B cell (primary cell): ENCODE results near the gene MAGI2. TPM values are rescaled to one million over a fixed set of nuclear protein-coding genes. Genes with fewer than 3 reads are reported as not detected.

Experiments used
- ATAC-seq: fragments of 200-7000 bp; cut with Tn5 transposase; one replicate; pipeline ENCODE4 v1.10.0; 2021; ENCODE audit warnings: low read depth, mild to moderate bottlenecking, moderate number of reproducible peaks, moderate library complexity
- CTCF ChIA-PET: fragments of 350-600 bp; sonication (Branson Sonifier 250); formaldehyde crosslinking; loops from one replicate; lab custom pipeline; 2021; ENCODE audit warnings: antibody characterized with exemption, inconsistent platforms; lab: Charles Lee
- POLR2A ChIA-PET: fragments of 350-600 bp; sonication (Branson Sonifier 250); formaldehyde crosslinking; loops from one replicate; lab custom pipeline; 2021; ENCODE audit warnings: antibody characterized with exemption; lab: Charles Lee
- DNase-seq: peaks from one replicate; pipeline ENCODE4 v3.0.0; 2013
- H2AFZ ChIP-seq: 2 replicates; pipeline ENCODE4 v1.6.1; 2012; ENCODE audit warnings: mild to moderate bottlenecking, low read depth, low read length; ENCODE audit not compliant: insufficient read depth, poor library complexity, severe bottlenecking
- H3K27ac ChIP-seq, 2 donors: 1 replicate in 1 of 2; 2 replicates in 1 of 2; pipeline ENCODE4 v1.5.1; 2012 to 2013; ENCODE audit warnings: low read length in 2 of 2, mild to moderate bottlenecking in 2 of 2, moderate library complexity in 1 of 2
- H3K27me3 ChIP-seq, 4 experiments: fragments of 200-600 bp in 1 of 4; sonication (generic) in 1 of 4; replicated peaks in 1 of 4; 1 replicate in 2 of 4; 2 replicates in 2 of 4; pipeline versions ENCODE4 v1.6.1 to v1.7.0; 2013 to 2016; ENCODE audit warnings: low read length in 3 of 4, mild to moderate bottlenecking in 2 of 4, mixed read lengths in 1 of 4, moderate library complexity in 1 of 4; ENCODE audit not compliant: insufficient read depth in 4 of 4, control insufficient read depth in 3 of 4; ENCODE audit errors: control extremely low read depth in 1 of 4
- H3K36me3 ChIP-seq, 2 experiments: replicated peaks in 1 of 2; 1 replicate in 1 of 2; 2 replicates in 1 of 2; pipeline versions ENCODE4 v1.6.1 to v1.7.1; 2013; ENCODE audit warnings: low read length in 1 of 2; ENCODE audit not compliant: insufficient read depth in 2 of 2, control insufficient read depth in 1 of 2; ENCODE audit errors: control extremely low read depth in 1 of 2, extremely low read depth in 1 of 2
- H3K4me1 ChIP-seq, 2 donors: fragments of 200-600 bp in 1 of 2; sonication (generic) in 1 of 2; 1 replicate in 1 of 2; 2 replicates in 1 of 2; pipeline versions ENCODE4 v1.5.1 to v1.6.1; 2013 to 2017; ENCODE audit warnings: low read length in 2 of 2; ENCODE audit not compliant: control insufficient read depth in 2 of 2, insufficient read depth in 2 of 2
- H3K4me2 ChIP-seq: replicated peaks from 2 replicates; pipeline ENCODE3; 2012; ENCODE audit warnings: mild to moderate bottlenecking, low read depth, low read length; ENCODE audit not compliant: poor library complexity, severe bottlenecking
- H3K4me3 ChIP-seq, 5 experiments: fragments of 200-600 bp in 1 of 5; sonication (generic) in 1 of 5; 1 replicate in 3 of 5; 2 replicates in 2 of 5; pipeline versions ENCODE4 v1.5.1 to v1.7.0; 2011 to 2016; ENCODE audit warnings: low read length in 4 of 5, mild to moderate bottlenecking in 4 of 5, low read depth in 2 of 5, control low read depth in 1 of 5, moderate library complexity in 1 of 5; ENCODE audit not compliant: insufficient read depth in 1 of 5; ENCODE audit errors: control extremely low read depth in 1 of 5, extremely low read depth in 1 of 5
- H3K79me2 ChIP-seq: fragments of 200-600 bp; sonication (generic); one replicate; pipeline ENCODE4 v1.6.0; 2016; ENCODE audit warnings: low read length; ENCODE audit not compliant: control insufficient read depth, insufficient read depth
- H3K9ac ChIP-seq: fragments of 200-600 bp; sonication (generic); 2 replicates; pipeline ENCODE4 v1.6.1; 2017; ENCODE audit warnings: mild to moderate bottlenecking, low read length, moderate library complexity
- H3K9me3 ChIP-seq, 3 donors: one replicate each; pipeline versions ENCODE4 v1.6.1 to v1.7.1; 2013; ENCODE audit warnings: low read length in 2 of 3; ENCODE audit not compliant: control insufficient read depth in 2 of 3, insufficient read depth in 1 of 3; ENCODE audit errors: control extremely low read depth in 1 of 3
- H4K20me1 ChIP-seq: 2 replicates; pipeline ENCODE4 v1.6.0; 2012; ENCODE audit warnings: mild to moderate bottlenecking, low read length; ENCODE audit not compliant: insufficient read depth, control insufficient read depth, poor library complexity, severe bottlenecking
- H3K27ac Mint-ChIP-seq: one replicate; pipeline ENCODE4 v1.8.0; 2021; ENCODE audit warnings: mixed read lengths
- H3K27me3 Mint-ChIP-seq: one replicate; pipeline ENCODE4 v1.8.0; 2021; ENCODE audit warnings: mixed read lengths
- H3K4me1 Mint-ChIP-seq: one replicate; pipeline ENCODE4 v1.8.0; 2021; ENCODE audit warnings: mixed read lengths
- H3K4me3 Mint-ChIP-seq: one replicate; pipeline ENCODE4 v1.8.0; 2021; ENCODE audit warnings: mixed read lengths
- H3K9me3 Mint-ChIP-seq: one replicate; pipeline ENCODE4 v1.8.0; 2022; ENCODE audit warnings: mixed read lengths; ENCODE audit not compliant: insufficient read depth
- EZH2 ChIP-seq: IDR thresholded peaks from 2 replicates; pipeline ENCODE4 v1.6.1; 2012; ENCODE audit warnings: borderline replicate concordance, low read depth, mild to moderate bottlenecking, moderate library complexity, low read length; ENCODE audit not compliant: insufficient read depth, poor library complexity, severe bottlenecking
- WGBS: methylation state at CpG from one replicate; pipeline ENCODE4 v1.1.5; 2013; ENCODE audit warnings: missing lambda C conversion rate; ENCODE audit not compliant: insufficient coverage; 5-methylcytosine and 5-hydroxymethylcytosine counted together
- intact Hi-C: fragments of 100-400 bp; cut with micrococcal nuclease; formaldehyde crosslinking; loops from one replicate; pipeline ENCODE4 v1.10.0; 2022
- polyA plus RNA-seq: library from polyadenylated mRNA; depleted of rRNA; stranded (reverse); fragments of >200 nt; gene quantifications from 2 replicates; pipeline ENCODE4 v1.2.3, GENCODE V29; 2012
- total RNA-seq, 2 donors: library from RNA; stranded (reverse); fragments of 120-200 nt in 1 of 2; gene quantifications; 1 replicate in 1 of 2; 2 replicates in 1 of 2; pipeline versions ENCODE4 v1.2.3 to v1.2.4, GENCODE V29; 2013 to 2022
- TF ChIP-seq, protein P1 (sequence below): fragments of 200-600 bp; IDR thresholded peaks from one replicate; pipeline ENCODE4 v1.8.0; 2022; ENCODE audit warnings: antibody characterized with exemption, mild to moderate bottlenecking

The MAGI2 gene
- total and polyA plus RNA-seq, 2 donors (not counting 1 experiment from before 2014, with no cell fraction given): 0.16 to 0.64 TPM

DNA sequence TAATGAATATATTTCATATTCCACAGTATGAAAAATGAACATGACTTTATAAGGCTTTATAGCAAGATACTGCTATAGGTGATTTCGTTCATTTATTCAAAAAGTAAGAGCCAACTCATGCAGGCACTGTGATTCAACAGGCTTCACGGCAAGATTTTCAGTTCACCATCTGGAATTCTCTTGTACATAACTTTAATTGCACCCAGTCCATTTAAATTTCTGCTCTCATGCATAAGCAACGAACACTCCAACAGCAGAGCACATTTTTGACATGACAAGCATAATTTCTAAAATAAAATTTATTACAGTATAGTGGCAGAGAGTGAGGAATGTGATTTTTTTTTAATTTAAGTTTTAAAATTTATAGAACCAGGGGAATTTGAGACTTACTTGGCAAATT is 1218.8 kb downstream of the MAGI2 start:
- POLR2A ChIA-PET: no interaction called here
- H3K27ac ChIP-seq: no peak overlapping the region
- no peak overlapping the region for H3K27ac Mint-ChIP-seq
- H3K9me3 ChIP-seq: no peaks in the 10 kb centered on the region
- H3K9ac ChIP-seq: no peak overlapping the region
- H3K4me1 Mint-ChIP-seq: no peaks in the 10 kb centered on the region
- ATAC-seq (no peak), DNase-seq (no peak)
- H3K27me3 ChIP-seq: peaks cover 0 to 1% (median 0%) of the 10 kb centered on the region in 4 experiments
- no peak overlapping the region for H3K4me3 Mint-ChIP-seq
- no peaks in the 10 kb centered on the region for H4K20me1 ChIP-seq
- no peak overlapping the region for H3K4me2 ChIP-seq
- intact Hi-C loops: no loop called here
- H3K4me3 ChIP-seq: no peak overlapping the region
- peaks cover 2% of the 10 kb centered on the region for H3K9me3 Mint-ChIP-seq
- no peak for TF ChIP-seq EZH2
- TF ChIP-seq, protein P1, sequence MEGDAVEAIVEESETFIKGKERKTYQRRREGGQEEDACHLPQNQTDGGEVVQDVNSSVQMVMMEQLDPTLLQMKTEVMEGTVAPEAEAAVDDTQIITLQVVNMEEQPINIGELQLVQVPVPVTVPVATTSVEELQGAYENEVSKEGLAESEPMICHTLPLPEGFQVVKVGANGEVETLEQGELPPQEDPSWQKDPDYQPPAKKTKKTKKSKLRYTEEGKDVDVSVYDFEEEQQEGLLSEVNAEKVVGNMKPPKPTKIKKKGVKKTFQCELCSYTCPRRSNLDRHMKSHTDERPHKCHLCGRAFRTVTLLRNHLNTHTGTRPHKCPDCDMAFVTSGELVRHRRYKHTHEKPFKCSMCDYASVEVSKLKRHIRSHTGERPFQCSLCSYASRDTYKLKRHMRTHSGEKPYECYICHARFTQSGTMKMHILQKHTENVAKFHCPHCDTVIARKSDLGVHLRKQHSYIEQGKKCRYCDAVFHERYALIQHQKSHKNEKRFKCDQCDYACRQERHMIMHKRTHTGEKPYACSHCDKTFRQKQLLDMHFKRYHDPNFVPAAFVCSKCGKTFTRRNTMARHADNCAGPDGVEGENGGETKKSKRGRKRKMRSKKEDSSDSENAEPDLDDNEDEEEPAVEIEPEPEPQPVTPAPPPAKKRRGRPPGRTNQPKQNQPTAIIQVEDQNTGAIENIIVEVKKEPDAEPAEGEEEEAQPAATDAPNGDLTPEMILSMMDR: no peak
- H3K27me3 Mint-ChIP-seq: peaks cover 11% of the 10 kb centered on the region
- H3K36me3 ChIP-seq: no peaks in the 10 kb centered on the region
- no peaks in the 10 kb centered on the region for H3K79me2 ChIP-seq
- 77% methylated on average over 2 of the region's 3 CpGs for WGBS
- no peak overlapping the region for H2AFZ ChIP-seq
- CTCF ChIA-PET: no interaction called here
- H3K4me1 ChIP-seq: no peaks in the 10 kb centered on the region

DNA sequence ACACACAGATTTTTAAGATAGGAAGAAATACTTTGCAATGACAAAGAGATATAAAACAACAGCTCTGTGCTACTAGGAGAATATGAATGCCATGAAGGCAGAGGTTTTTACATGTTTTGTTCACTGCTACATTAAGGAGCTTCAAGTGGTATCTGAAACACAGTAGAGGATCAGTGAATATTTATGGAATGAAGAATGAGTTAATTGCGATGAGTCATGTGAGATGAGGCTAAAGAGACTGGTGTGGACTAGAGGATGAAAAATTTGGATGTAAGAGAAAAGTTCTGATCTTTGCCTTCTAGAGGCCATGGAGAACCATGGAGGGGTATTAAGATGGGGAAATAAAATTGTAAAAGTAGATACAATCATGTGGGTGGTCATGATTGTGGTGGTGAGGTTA is 1220.7 kb downstream of the MAGI2 start:
- no peak overlapping the region for H3K27ac Mint-ChIP-seq
- ATAC-seq: no peak

More for the DNA sequence above, 1220.7 kb downstream of the MAGI2 start:
- TF ChIP-seq EZH2: no peak
- TF ChIP-seq, protein P1: no peak
- no peak overlapping the region for H3K9ac ChIP-seq
- H3K36me3 ChIP-seq: no peaks in the 10 kb centered on the region
- no peak overlapping the region for H3K4me2 ChIP-seq
- H3K27me3 ChIP-seq: peaks cover 0 to 4% (median 2%) of the 10 kb centered on the region in 4 experiments
- POLR2A ChIA-PET: no interaction called here
- WGBS: 100% methylated on average over 1 of the region's 1 CpG
- no peaks in the 10 kb centered on the region for H4K20me1 ChIP-seq
- H3K27me3 Mint-ChIP-seq: peaks cover 11% of the 10 kb centered on the region
- H2AFZ ChIP-seq: no peak overlapping the region
- H3K79me2 ChIP-seq: no peaks in the 10 kb centered on the region
- intact Hi-C loops: no loop called here
- H3K4me1 ChIP-seq: no peaks in the 10 kb centered on the region
- no peak overlapping the region for H3K4me3 ChIP-seq
- H3K9me3 Mint-ChIP-seq: peaks cover 2% of the 10 kb centered on the region
- no peak overlapping the region for H3K27ac ChIP-seq
- CTCF ChIA-PET: interaction anchor here (0.6 kb wide), 1 partner anchor 12 kb away, joined by 3 read pairs; no protein-coding TSS in a partner anchor
- no peak for DNase-seq
- H3K4me3 Mint-ChIP-seq: no peak overlapping the region
- no peaks in the 10 kb centered on the region for H3K4me1 Mint-ChIP-seq
- no peaks in the 10 kb centered on the region for H3K9me3 ChIP-seq
